H1 (cell line): ENCODE data around the gene TMEM161A. TPM values are rescaled to one million over a fixed set of nuclear protein-coding genes. Genes with fewer than 3 reads are reported as not detected.
"Not testable (repeated sequence)": the region's sequence is repeated elsewhere in the genome, so short reads cannot be mapped to it uniquely, and the experiment has no call there.

Experiments
- CTCF ChIA-PET: fragments of 300-600 bp; sonication (Branson Sonifier 250); formaldehyde crosslinking; loops from one replicate; lab custom pipeline; 2021; ENCODE audit not compliant: partially characterized antibody; lab: Charles Lee
- POLR2A ChIA-PET: fragments of 300-600 bp; sonication (Branson Sonifier 250); formaldehyde crosslinking; loops from one replicate; lab custom pipeline; 2021; ENCODE audit warnings: inconsistent platforms; ENCODE audit not compliant: partially characterized antibody; lab: Charles Lee
- DNase-seq, 2 experiments: peaks; one replicate each; pipeline versions ENCODE4 v3.0.0 to v3.0.0-alpha.2; 2010 to 2022; ENCODE audit warnings: low spot score in 2 of 2, low read depth in 1 of 2, mixed read lengths in 1 of 2
- FAIRE-seq: peaks from 2 replicates; lab custom pipeline; 2011; peaks lifted over from hg19 to GRCh38; lab: Jason Lieb, UNC
- H2AFZ ChIP-seq: 2 replicates; pipeline ENCODE4 v1.8.1; 2012; ENCODE audit warnings: low read length, inconsistent platforms
- H2AK5ac ChIP-seq: 2 replicates; pipeline ENCODE4 v1.6.1; 2013; ENCODE audit warnings: low read depth, low read length
- H2BK120ac ChIP-seq: replicated peaks from 2 replicates; pipeline ENCODE3; 2013; ENCODE audit warnings: low read depth, low read length, inconsistent platforms
- H2BK12ac ChIP-seq: 2 replicates; pipeline ENCODE4 v1.6.1; 2013; ENCODE audit warnings: low read depth, low read length
- H2BK15ac ChIP-seq: 2 replicates; pipeline ENCODE4 v1.6.1; 2013; ENCODE audit warnings: low read length
- H2BK20ac ChIP-seq: 2 replicates; pipeline ENCODE4 v1.6.1; 2013; ENCODE audit warnings: low read length
- H2BK5ac ChIP-seq: 2 replicates; pipeline ENCODE4 v1.6.1; 2013; ENCODE audit warnings: low read depth, low read length
- H3K14ac ChIP-seq: 2 replicates; pipeline ENCODE4 v1.6.1; 2013; ENCODE audit warnings: inconsistent platforms; ENCODE audit not compliant: insufficient read length
- H3K18ac ChIP-seq: 2 replicates; pipeline ENCODE4 v1.6.1; 2013; ENCODE audit warnings: low read length; ENCODE audit errors: extremely low read depth
- H3K23ac ChIP-seq: 2 replicates; pipeline ENCODE4 v1.6.1; 2013; ENCODE audit warnings: inconsistent platforms; ENCODE audit not compliant: insufficient read length
- H3K23me2 ChIP-seq: 2 replicates; pipeline ENCODE4 v1.6.1; 2013; ENCODE audit warnings: low read depth, low read length
- H3K27ac ChIP-seq: 2 replicates; pipeline ENCODE4 v1.6.1; 2011; ENCODE audit warnings: low read depth, low read length, inconsistent platforms
- H3K27me3 ChIP-seq, 4 experiments: replicated peaks in 1 of 4; 1 replicate in 1 of 4; 2 replicates in 3 of 4; pipeline versions ENCODE4 v1.6.1 to v1.8.1; 2011 to 2013; ENCODE audit warnings: low read length in 3 of 4, mild to moderate bottlenecking in 3 of 4, inconsistent platforms in 2 of 4, mixed read lengths in 2 of 4, moderate library complexity in 1 of 4; ENCODE audit not compliant: control insufficient read depth in 3 of 4, insufficient read depth in 3 of 4; ENCODE audit errors: extremely low read depth in 1 of 4
- H3K36me3 ChIP-seq, 4 experiments: 2 replicates each; pipeline versions ENCODE4 v1.6.1 to v1.8.1; 2011 to 2013; ENCODE audit warnings: mild to moderate bottlenecking in 4 of 4, low read length in 3 of 4, moderate library complexity in 2 of 4, control low read depth in 1 of 4, inconsistent platforms in 1 of 4; ENCODE audit not compliant: insufficient read depth in 4 of 4, control insufficient read depth in 2 of 4
- H3K4ac ChIP-seq: replicated peaks from 2 replicates; pipeline ENCODE3; 2013; ENCODE audit warnings: low read length, low read depth, mixed read lengths, inconsistent platforms; ENCODE audit not compliant: insufficient read length
- H3K4me1 ChIP-seq, 4 experiments: replicated peaks in 1 of 4; 1 replicate in 1 of 4; 2 replicates in 3 of 4; pipeline versions ENCODE4 v1.6.1 to v1.8.1; 2011 to 2013; ENCODE audit warnings: low read length in 3 of 4, inconsistent platforms in 2 of 4, mixed read lengths in 1 of 4; ENCODE audit not compliant: insufficient read depth in 4 of 4, control insufficient read depth in 3 of 4
- H3K4me2 ChIP-seq, 2 experiments: 2 replicates each; pipeline versions ENCODE4 v1.6.1 to v1.8.1; 2011 to 2013; ENCODE audit warnings: low read depth in 2 of 2, low read length in 2 of 2, control low read depth in 1 of 2, inconsistent platforms in 1 of 2, mild to moderate bottlenecking in 1 of 2; ENCODE audit not compliant: insufficient read depth in 1 of 2
- H3K4me3 ChIP-seq, 4 experiments: fragments of 200-600, 300-600 bp in 1 of 4; sonication (generic), shearing (Covaris generic), sonication (Bioruptor Twin) in 1 of 4; 2 replicates each; pipeline versions ENCODE4 v1.5.1 to v1.8.1; 2011 to 2016; ENCODE audit warnings: low read length in 4 of 4, low read depth in 3 of 4, control low read depth in 2 of 4, inconsistent platforms in 2 of 4, mild to moderate bottlenecking in 2 of 4, mixed read lengths in 1 of 4, moderate library complexity in 1 of 4; ENCODE audit not compliant: insufficient read depth in 2 of 4; ENCODE audit errors: extremely low read depth in 1 of 4
- H3K56ac ChIP-seq: replicated peaks from 2 replicates; pipeline ENCODE3; 2013; ENCODE audit warnings: low read depth, mild to moderate bottlenecking, mixed read lengths, low read length, inconsistent platforms; ENCODE audit not compliant: insufficient read length
- H3K79me1 ChIP-seq: 2 replicates; pipeline ENCODE4 v1.6.1; 2013; ENCODE audit warnings: low read depth, low read length, control low read depth
- H3K79me2 ChIP-seq, 2 experiments: 2 replicates each; pipeline versions ENCODE4 v1.6.1 to v1.8.1; 2012 to 2013; ENCODE audit warnings: low read length in 2 of 2, mild to moderate bottlenecking in 2 of 2, inconsistent platforms in 1 of 2; ENCODE audit not compliant: insufficient read depth in 2 of 2, control insufficient read depth in 1 of 2
- H3K9ac ChIP-seq, 4 experiments: replicated peaks in 1 of 4; 1 replicate in 1 of 4; 2 replicates in 3 of 4; pipeline versions ENCODE4 v1.6.1 to v1.8.1; 2011 to 2013; ENCODE audit warnings: low read depth in 3 of 4, low read length in 3 of 4, control low read depth in 2 of 4, mild to moderate bottlenecking in 2 of 4, moderate library complexity in 2 of 4, inconsistent platforms in 1 of 4; ENCODE audit errors: extremely low read depth in 1 of 4
- H3K9me3 ChIP-seq, 2 experiments: 2 replicates each; pipeline versions ENCODE4 v1.6.1 to v1.8.1; 2012 to 2013; ENCODE audit warnings: mild to moderate bottlenecking in 2 of 2, moderate library complexity in 2 of 2, control low read depth in 1 of 2, inconsistent platforms in 1 of 2, low read depth in 1 of 2, low read length in 1 of 2, mixed read lengths in 1 of 2; ENCODE audit not compliant: insufficient read depth in 2 of 2
- H4K20me1 ChIP-seq, 2 experiments: replicated peaks in 1 of 2; 2 replicates each; pipeline versions ENCODE3 to v1.8.1; 2011 to 2013; ENCODE audit warnings: inconsistent platforms in 2 of 2, low read length in 2 of 2, mild to moderate bottlenecking in 1 of 2; ENCODE audit not compliant: insufficient read depth in 2 of 2, control insufficient read depth in 1 of 2
- H4K5ac ChIP-seq: 2 replicates; pipeline ENCODE4 v1.6.1; 2013; ENCODE audit warnings: low read length, low read depth, mixed read lengths, inconsistent platforms; ENCODE audit not compliant: insufficient read length
- H4K8ac ChIP-seq: 2 replicates; pipeline ENCODE4 v1.8.0; 2013; ENCODE audit warnings: mild to moderate bottlenecking, moderate library complexity, low read length, inconsistent platforms; ENCODE audit not compliant: insufficient read depth; ENCODE audit errors: extremely low read depth
- H4K91ac ChIP-seq: replicated peaks from 2 replicates; pipeline ENCODE3; 2013; ENCODE audit warnings: low read length, mixed read lengths, inconsistent platforms; ENCODE audit not compliant: insufficient read length
- WGBS, 2 experiments: shearing (Covaris generic) in 1 of 2; methylation state at CpG; one replicate each; pipeline versions ENCODE4 v1.1.6 to v1.1.7; 2013 to 2015; ENCODE audit warnings: low lambda C conversion rate in 2 of 2, mixed read lengths in 2 of 2, inconsistent platforms in 1 of 2, low coverage in 1 of 2, missing lambda C conversion rate in 1 of 2; ENCODE audit not compliant: insufficient replicate concordance in 2 of 2, insufficient coverage in 1 of 2, insufficient read length in 1 of 2; ENCODE audit errors: extremely low coverage in 1 of 2, missing lambda C conversion rate in 1 of 2; 5-methylcytosine and 5-hydroxymethylcytosine counted together
- polyA plus RNA-seq, 7 experiments: library from polyadenylated mRNA; depleted of rRNA in 3 of 7; stranded (reverse) in 5 of 7; unstranded in 2 of 7; fragments of >200 nt in 5 of 7; fragments of 200-250 nt in 2 of 7; gene quantifications; 1 replicate in 5 of 7; 2 replicates in 1 of 7; 4 replicates in 1 of 7; pipeline versions ENCODE4 v1.2.1 to v1.2.3, GENCODE V29; 2011 to 2013; ENCODE audit warnings: missing spikeins in 2 of 7, mixed read lengths in 2 of 7
- total RNA-seq: library from RNA; stranded (reverse); fragmentation: NEBNext Ultra II Directional; extraction: Animal tissue kit (Norgen Biotek cat#: 25700); gene quantifications from 2 replicates; pipeline ENCODE4 v1.2.1, GENCODE V29; 2021

Gene TMEM161A
- total and polyA plus RNA-seq, 2 of the 8 experiments (the other 6 are each of a cell fraction or from before 2014, with no cell fraction given), result 47.8 to 103 TPM

DNA sequence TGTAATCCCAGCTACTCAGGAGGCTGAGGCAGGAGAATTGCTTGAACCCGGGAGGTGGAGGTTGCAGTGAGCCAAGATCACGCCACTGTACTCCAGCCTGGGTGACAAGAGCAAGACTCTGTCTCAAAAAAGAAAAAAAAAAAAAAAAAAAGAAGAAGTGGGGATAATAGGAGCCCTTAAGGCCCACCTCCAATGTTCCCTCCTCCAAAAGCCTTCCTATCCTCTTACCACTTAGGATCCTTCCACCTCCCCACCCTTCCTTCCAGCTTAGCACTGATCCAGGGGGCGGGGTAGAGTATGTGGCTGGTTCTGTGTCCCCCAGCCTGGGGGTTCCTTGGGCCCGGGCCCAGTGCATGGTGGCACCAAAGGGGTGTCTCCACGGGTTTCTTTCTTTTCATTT, 35.0 kb upstream of the TMEM161A start:
- H3K23ac ChIP-seq, H3K36me3 ChIP-seq, H2BK20ac ChIP-seq, H3K4me2 ChIP-seq, H2BK5ac ChIP-seq, H3K18ac ChIP-seq, H3K9ac ChIP-seq, DNase-seq, H2AK5ac ChIP-seq, H4K8ac ChIP-seq, H2BK15ac ChIP-seq, H3K79me1 ChIP-seq, H2AFZ ChIP-seq, H3K4ac ChIP-seq, H2BK120ac ChIP-seq, H3K56ac ChIP-seq, H3K4me3 ChIP-seq, H3K27ac ChIP-seq, H3K14ac ChIP-seq, H2BK12ac ChIP-seq, H3K23me2 ChIP-seq, H4K5ac ChIP-seq, H4K91ac ChIP-seq, FAIRE-seq, H3K9me3 ChIP-seq, H3K79me2 ChIP-seq: not testable (repeated sequence)
- ChIA-PET CTCF (interaction anchor here (4.2 to 7.1 kb wide), 3 partner anchors 14 to 122 kb away, joined by 21 to 109 read pairs (median 85); no protein-coding TSS in a partner anchor), POLR2A (interaction anchor here (0.7 to 11.8 kb wide), 6 partner anchors 9 to 1794 kb away, joined by 3 to 133 read pairs (median 8); no protein-coding TSS in a partner anchor)
- Histone ChIP-seq H3K27me3 (peaks cover 2 to 16% (median 11%) of the 10 kb centered on the region in 4 experiments), H4K20me1 (peaks cover 0 to 12% of the 10 kb centered on the region in 2 experiments), H3K4me1 (peaks cover 0 to 23% (median 11%) of the 10 kb centered on the region in 4 experiments; a peak in 6 of 7 replicates)
- 73% methylated on average over 3 of the region's 5 CpGs; no CpG with 5 or more reads in 1 of the 2 experiments for WGBS, 2 experiments
